CD14-positive monocyte (primary cell): ENCODE measurements around the gene SYNGR4. TPM values are rescaled to one million over a fixed set of nuclear protein-coding genes. Genes with fewer than 3 reads are reported as not detected.
A peak's percentile ranks its signal among the peaks of the same experiment; 100 is the strongest.

Experiments used
- DNase-seq, 3 donors: peaks; one replicate each; pipeline ENCODE4 v3.0.0-alpha.2; 2011 to 2022
- H2AFZ ChIP-seq: 2 replicates; pipeline ENCODE4 v1.6.0; 2012; ENCODE audit warnings: mild to moderate bottlenecking, low read depth, low read length, inconsistent platforms; ENCODE audit not compliant: insufficient read depth, poor library complexity, severe bottlenecking
- H3K27ac ChIP-seq, 2 donors: 1 replicate in 1 of 2; 2 replicates in 1 of 2; pipeline ENCODE4 v1.5.1; 2012 to 2013; ENCODE audit warnings: low read length in 2 of 2, control low read depth in 1 of 2, inconsistent platforms in 1 of 2, low read depth in 1 of 2, mild to moderate bottlenecking in 1 of 2
- H3K27me3 ChIP-seq, 2 donors: one replicate each; pipeline versions ENCODE4 v1.6.0 to v1.6.1; 2011 to 2013; ENCODE audit warnings: low read length in 2 of 2; ENCODE audit not compliant: control insufficient read depth in 2 of 2, insufficient read depth in 2 of 2
- H3K36me3 ChIP-seq, 2 donors: replicated peaks in 1 of 2; 1 replicate in 1 of 2; 2 replicates in 1 of 2; pipeline versions ENCODE4 v1.5.1 to v1.6.1; 2012 to 2013; ENCODE audit warnings: low read length in 2 of 2, control low read depth in 1 of 2, inconsistent platforms in 1 of 2, mild to moderate bottlenecking in 1 of 2; ENCODE audit not compliant: insufficient read depth in 2 of 2, control insufficient read depth in 1 of 2
- H3K4me1 ChIP-seq, 2 donors: 1 replicate in 1 of 2; 2 replicates in 1 of 2; pipeline versions ENCODE4 v1.5.1 to v1.6.1; 2012 to 2013; ENCODE audit warnings: low read length in 2 of 2, control low read depth in 1 of 2, inconsistent platforms in 1 of 2, mild to moderate bottlenecking in 1 of 2, moderate library complexity in 1 of 2; ENCODE audit not compliant: insufficient read depth in 2 of 2, control insufficient read depth in 1 of 2
- H3K4me2 ChIP-seq: replicated peaks from 2 replicates; pipeline ENCODE3; 2012; ENCODE audit warnings: low read length, moderate library complexity, mild to moderate bottlenecking; ENCODE audit not compliant: poor library complexity, severe bottlenecking; ENCODE audit errors: extremely low read depth
- H3K4me3 ChIP-seq, 3 experiments: fragments of 200-600 bp in 1 of 3; sonication (generic) in 1 of 3; replicated peaks in 1 of 3; 1 replicate in 2 of 3; 2 replicates in 1 of 3; pipeline ENCODE4 v1.5.1; 2011 to 2013; ENCODE audit warnings: low read length in 3 of 3, mild to moderate bottlenecking in 3 of 3, control low read depth in 2 of 3, low read depth in 2 of 3, inconsistent platforms in 1 of 3, moderate library complexity in 1 of 3
- H3K79me2 ChIP-seq: 2 replicates; pipeline ENCODE4 v1.6.0; 2012; ENCODE audit warnings: mild to moderate bottlenecking, control low read depth, inconsistent platforms, low read length, moderate library complexity; ENCODE audit not compliant: insufficient read depth
- H3K9ac ChIP-seq: 2 replicates; pipeline ENCODE4 v1.6.0; 2017; ENCODE audit warnings: low read length, mild to moderate bottlenecking; ENCODE audit not compliant: insufficient read depth, poor library complexity, severe bottlenecking
- H3K9me3 ChIP-seq, 2 donors: replicated peaks in 1 of 2; 1 replicate in 1 of 2; 2 replicates in 1 of 2; pipeline versions ENCODE4 v1.5.1 to v1.6.1; 2012 to 2013; ENCODE audit warnings: low read length in 2 of 2, control low read depth in 1 of 2; ENCODE audit not compliant: control insufficient read depth in 1 of 2, insufficient read depth in 1 of 2
- H4K20me1 ChIP-seq: 2 replicates; pipeline ENCODE4 v1.6.0; 2012; ENCODE audit warnings: mild to moderate bottlenecking, low read length, control low read depth, moderate library complexity; ENCODE audit not compliant: insufficient read depth
- H3K27ac Mint-ChIP-seq, 7 donors: one replicate each; pipeline ENCODE4 v1.8.0; 2020; ENCODE audit warnings: mild to moderate bottlenecking in 7 of 7, mixed read lengths in 7 of 7, moderate library complexity in 6 of 7, inconsistent platforms in 2 of 7
- H3K27me3 Mint-ChIP-seq, 3 donors: one replicate each; pipeline ENCODE4 v1.8.0; 2021 to 2022; ENCODE audit warnings: low read depth in 3 of 3, mild to moderate bottlenecking in 3 of 3, mixed read lengths in 3 of 3, moderate library complexity in 3 of 3, inconsistent platforms in 1 of 3
- H3K36me3 Mint-ChIP-seq, 2 donors: one replicate each; pipeline ENCODE4 v1.8.0; 2020; ENCODE audit warnings: mixed read lengths in 2 of 2, inconsistent platforms in 1 of 2, mild to moderate bottlenecking in 1 of 2
- H3K4me1 Mint-ChIP-seq: one replicate; pipeline ENCODE4 v1.8.0; 2020; ENCODE audit warnings: mild to moderate bottlenecking, mixed read lengths
- H3K4me3 Mint-ChIP-seq, 2 donors: one replicate each; pipeline ENCODE4 v1.8.0; 2020; ENCODE audit warnings: mild to moderate bottlenecking in 2 of 2, mixed read lengths in 2 of 2, moderate library complexity in 1 of 2
- H3K9me3 Mint-ChIP-seq, 7 donors: one replicate each; pipeline ENCODE4 v1.8.0; 2020 to 2022; ENCODE audit warnings: mixed read lengths in 7 of 7, mild to moderate bottlenecking in 6 of 7, moderate library complexity in 6 of 7, inconsistent platforms in 2 of 7
- WGBS: methylation state at CpG from one replicate; pipeline ENCODE4 v1.1.5; 2013; ENCODE audit warnings: missing lambda C conversion rate; ENCODE audit not compliant: insufficient coverage; 5-methylcytosine and 5-hydroxymethylcytosine counted together
- intact Hi-C, 2 donors: fragments of 100-400 bp; cut with micrococcal nuclease; formaldehyde crosslinking; loops; one replicate each; pipeline versions ENCODE4 v1.15.0 to v1.15.1; 2023
- polyA plus RNA-seq, 3 donors: library from polyadenylated mRNA; depleted of rRNA in 1 of 3; unstranded in 2 of 3; stranded (reverse) in 1 of 3; fragments of 300-500 nt in 2 of 3; fragments of >200 nt in 1 of 3; fragmentation: Illumina TruSeq in 2 of 3; gene quantifications; 1 replicate in 2 of 3; 2 replicates in 1 of 3; pipeline ENCODE4 v1.2.3, GENCODE V29; 2012 to 2021
- TF ChIP-seq, protein P1 (sequence below): fragments of 200-600 bp; IDR thresholded peaks from one replicate; pipeline ENCODE4 v1.8.0; 2022; ENCODE audit warnings: antibody characterized with exemption, mild to moderate bottlenecking

Gene SYNGR4
- polyA plus RNA-seq, 3 donors, result not detected

DNA sequence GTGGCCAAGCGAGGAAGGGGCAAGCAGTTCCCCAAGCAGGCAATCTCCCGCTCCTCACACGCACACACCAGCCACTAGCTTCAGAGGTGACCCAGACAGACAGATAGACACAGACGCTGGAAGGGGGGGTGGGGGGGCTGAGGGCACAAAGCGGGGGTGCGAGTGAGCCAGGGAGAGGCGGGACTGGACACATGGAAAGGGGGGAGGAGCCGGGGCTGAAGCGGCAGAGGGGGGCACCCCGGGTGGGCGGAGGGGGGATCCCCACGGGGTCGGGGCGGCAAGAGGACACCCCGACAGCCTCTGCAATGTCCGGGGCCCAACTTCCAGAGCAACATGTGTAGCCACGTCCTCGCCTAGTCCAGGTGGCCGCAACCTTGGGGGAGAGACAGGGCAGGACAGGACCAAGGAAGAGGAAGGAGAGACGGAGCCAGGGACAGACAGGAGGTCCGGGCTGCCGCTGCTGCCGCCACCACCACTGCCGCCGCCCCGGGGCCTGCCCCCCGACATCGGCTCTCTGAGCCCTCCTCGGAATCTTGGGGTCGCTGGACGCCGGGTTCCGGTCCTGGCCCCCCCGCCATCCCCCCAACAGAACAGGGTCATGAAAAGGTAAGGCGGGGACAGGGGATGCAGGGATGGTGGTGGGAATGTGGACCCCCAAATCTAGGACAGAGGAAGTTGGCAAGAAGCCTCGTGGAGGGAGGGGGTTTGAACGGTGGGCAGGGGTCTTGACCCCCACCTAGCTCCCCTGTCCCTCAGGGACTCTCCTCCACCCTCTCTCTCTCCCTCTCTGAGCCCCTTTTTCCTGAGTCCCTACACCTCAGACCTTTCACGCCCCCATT is 30.4 kb downstream of the SYNGR4 start:
- H3K4me1 ChIP-seq, result peaks cover 37 to 46% of the 10 kb centered on the region in 2 donors
- no peak overlapping the region for H3K4me2 ChIP-seq
- Mint-ChIP-seq H3K4me1 (peaks cover 33% of the 10 kb centered on the region), H3K36me3 (peaks cover 0 to 10% of the 10 kb centered on the region in 2 donors), H3K27ac (no peak overlapping the region), H3K9me3 (peaks cover 4 to 46% (median 12%) of the 10 kb centered on the region in 7 donors), H3K4me3 (peak overlapping the region in 1 of 2 donors; percentile 80), H3K27me3 (peaks cover 58 to 69% (median 67%) of the 10 kb centered on the region in 3 donors)
- no peak overlapping the region for H3K4me3 ChIP-seq
- 1% methylated on average over 10 of the region's 38 CpGs for WGBS
- TF ChIP-seq, protein P1, sequence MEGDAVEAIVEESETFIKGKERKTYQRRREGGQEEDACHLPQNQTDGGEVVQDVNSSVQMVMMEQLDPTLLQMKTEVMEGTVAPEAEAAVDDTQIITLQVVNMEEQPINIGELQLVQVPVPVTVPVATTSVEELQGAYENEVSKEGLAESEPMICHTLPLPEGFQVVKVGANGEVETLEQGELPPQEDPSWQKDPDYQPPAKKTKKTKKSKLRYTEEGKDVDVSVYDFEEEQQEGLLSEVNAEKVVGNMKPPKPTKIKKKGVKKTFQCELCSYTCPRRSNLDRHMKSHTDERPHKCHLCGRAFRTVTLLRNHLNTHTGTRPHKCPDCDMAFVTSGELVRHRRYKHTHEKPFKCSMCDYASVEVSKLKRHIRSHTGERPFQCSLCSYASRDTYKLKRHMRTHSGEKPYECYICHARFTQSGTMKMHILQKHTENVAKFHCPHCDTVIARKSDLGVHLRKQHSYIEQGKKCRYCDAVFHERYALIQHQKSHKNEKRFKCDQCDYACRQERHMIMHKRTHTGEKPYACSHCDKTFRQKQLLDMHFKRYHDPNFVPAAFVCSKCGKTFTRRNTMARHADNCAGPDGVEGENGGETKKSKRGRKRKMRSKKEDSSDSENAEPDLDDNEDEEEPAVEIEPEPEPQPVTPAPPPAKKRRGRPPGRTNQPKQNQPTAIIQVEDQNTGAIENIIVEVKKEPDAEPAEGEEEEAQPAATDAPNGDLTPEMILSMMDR, result no peak
- no peak overlapping the region for H3K27ac ChIP-seq
- H3K36me3 ChIP-seq, result no peaks in the 10 kb centered on the region
- intact Hi-C loops, result loop anchor here in 1 of 2 donors (10.0 kb wide), 1 partner anchor 50 kb away; the partner anchor contains the start of gene GRWD1
- H2AFZ ChIP-seq, result no peak overlapping the region
- peak in 1 of 3 donors; percentile 17 for DNase-seq
- H3K9me3 ChIP-seq, result peaks cover 4 to 15% of the 10 kb centered on the region in 2 donors
- H3K79me2 ChIP-seq, result peaks cover 16% of the 10 kb centered on the region
- peaks cover 48 to 59% of the 10 kb centered on the region in 2 donors for H3K27me3 ChIP-seq
- H3K9ac ChIP-seq, result no peak overlapping the region
- peaks cover 5% of the 10 kb centered on the region for H4K20me1 ChIP-seq

DNA sequence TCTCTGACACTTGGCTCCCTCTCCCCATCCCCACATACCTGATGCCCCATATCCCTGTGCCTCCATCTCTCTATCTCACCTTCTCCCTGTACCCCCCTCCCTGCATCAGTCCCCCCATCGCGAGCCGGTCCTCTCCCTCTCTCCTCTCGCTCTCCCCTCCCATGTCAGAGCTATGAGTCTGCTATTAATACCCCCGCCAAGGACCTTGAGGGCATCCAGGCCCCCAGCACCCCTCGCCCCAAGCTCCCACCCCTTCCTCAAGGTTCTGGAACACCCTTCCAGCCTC is 30.9 kb downstream of the SYNGR4 start:
- H3K4me1 ChIP-seq, result peaks cover 39 to 46% of the 10 kb centered on the region in 2 donors

More for the DNA sequence above, 30.9 kb downstream of the SYNGR4 start:
- peaks cover 4 to 15% of the 10 kb centered on the region in 2 donors for H3K9me3 ChIP-seq
- no peak for DNase-seq
- H3K4me3 Mint-ChIP-seq, result peak overlapping the region in 1 of 2 donors; percentile 80
- TF ChIP-seq, protein P1, result no peak
- intact Hi-C loops, result loop anchor here in 1 of 2 donors (10.0 kb wide), 1 partner anchor 50 kb away; the partner anchor contains the start of gene GRWD1
- 10% methylated on average over 2 of the region's 6 CpGs for WGBS
- no peak overlapping the region for H3K27ac Mint-ChIP-seq
- H3K36me3 Mint-ChIP-seq, result peaks cover 0 to 10% of the 10 kb centered on the region in 2 donors
- H3K4me2 ChIP-seq, result no peak overlapping the region
- H4K20me1 ChIP-seq, result peaks cover 3% of the 10 kb centered on the region
- H3K36me3 ChIP-seq, result no peaks in the 10 kb centered on the region
- peaks cover 39% of the 10 kb centered on the region for H3K4me1 Mint-ChIP-seq
- H3K27me3 ChIP-seq, result peaks cover 48 to 59% of the 10 kb centered on the region in 2 donors
- H3K9me3 Mint-ChIP-seq, result peaks cover 4 to 52% (median 14%) of the 10 kb centered on the region in 7 donors
- H3K9ac ChIP-seq, result no peak overlapping the region
- no peak overlapping the region for H3K27ac ChIP-seq
- H3K4me3 ChIP-seq, result no peak overlapping the region
- H3K79me2 ChIP-seq, result peaks cover 13% of the 10 kb centered on the region
- peaks cover 58 to 69% (median 67%) of the 10 kb centered on the region in 3 donors for H3K27me3 Mint-ChIP-seq
- no peak overlapping the region for H2AFZ ChIP-seq
